Measurements from ENCODE around the gene RGS12.

The RGS12 gene

GRCh38 chr4:3303565-3303824, 10.7 kb downstream of the RGS12 start:
- H3K9ac ChIP-seq (ENCODE audit: low read length) = no peak overlapping the region
- 0 out of 2 replicates have a peak, but pooled peaks cover 3% of the 10 kb centered on the region for H3K27me3 ChIP-seq (ENCODE audit: insufficient read depth, low read length)
- no peaks in the 10 kb centered on the region for H4K20me1 ChIP-seq (ENCODE audit: insufficient read depth, low read length)
- no peaks in the 10 kb centered on the region for H3K36me3 ChIP-seq (ENCODE audit: insufficient read depth, low read length)
- no peaks in the 10 kb centered on the region for H3K4me1 ChIP-seq (ENCODE audit: insufficient read depth, low read length, severe bottlenecking)
- no peaks in the 10 kb centered on the region for H3K9me2 ChIP-seq (ENCODE audit: low read depth, low read length)
- TF ChIP-seq CTCF (IDR thresholded peaks at IDR 0.05; ENCODE audit: low read length) = no peak
- TF ChIP-seq EZH2 (IDR thresholded peaks at IDR 0.05; ENCODE audit: borderline replicate concordance, low read length) = no peak
- H3K79me2 ChIP-seq (ENCODE audit: insufficient read depth, low read length) = no peaks in the 10 kb centered on the region
- no peak overlapping the region for H3K4me2 ChIP-seq (ENCODE audit: low read length)
- no peak overlapping the region for H3K27ac ChIP-seq (ENCODE audit: low read depth, low read length, poor library complexity, severe bottlenecking)
- H3K9me3 ChIP-seq (ENCODE audit: low read length) = no peaks in the 10 kb centered on the region
- H3F3A ChIP-seq (ENCODE audit: insufficient read depth, low read length) = no peaks in the 10 kb centered on the region
- H3K4me3 ChIP-seq (ENCODE audit: low read depth, low read length, poor library complexity, severe bottlenecking) = no peak overlapping the region
- no peak overlapping the region for H2AFZ ChIP-seq (ENCODE audit: low read length)

GRCh38 chr4:3303923-3304710, 11.3 kb downstream of the RGS12 start:
- no peak overlapping the region for H2AFZ ChIP-seq (ENCODE audit: low read length)
- H3K27ac ChIP-seq (ENCODE audit: low read depth, low read length, poor library complexity, severe bottlenecking) = no peak overlapping the region
- no peak overlapping the region for H3K9ac ChIP-seq (ENCODE audit: low read length)
- no peak overlapping the region for H3K4me2 ChIP-seq (ENCODE audit: low read length)
- no peaks in the 10 kb centered on the region for H3F3A ChIP-seq (ENCODE audit: insufficient read depth, low read length)
- no peaks in the 10 kb centered on the region for H3K79me2 ChIP-seq (ENCODE audit: insufficient read depth, low read length)
- H3K9me3 ChIP-seq (ENCODE audit: low read length) = no peaks in the 10 kb centered on the region
- 0 out of 2 replicates have a peak, but pooled peaks cover 3% of the 10 kb centered on the region for H3K27me3 ChIP-seq (ENCODE audit: insufficient read depth, low read length)
- H3K4me3 ChIP-seq (ENCODE audit: low read depth, low read length, poor library complexity, severe bottlenecking) = no peak overlapping the region
- H3K4me1 ChIP-seq (ENCODE audit: insufficient read depth, low read length, severe bottlenecking) = no peaks in the 10 kb centered on the region
- no peak for TF ChIP-seq EZH2 (IDR thresholded peaks at IDR 0.05; ENCODE audit: borderline replicate concordance, low read length)
- TF ChIP-seq CTCF (IDR thresholded peaks at IDR 0.05; ENCODE audit: low read length) = no peak
- H3K9me2 ChIP-seq (ENCODE audit: low read depth, low read length) = no peaks in the 10 kb centered on the region
- no peaks in the 10 kb centered on the region for H4K20me1 ChIP-seq (ENCODE audit: insufficient read depth, low read length)
- H3K36me3 ChIP-seq (ENCODE audit: insufficient read depth, low read length) = no peaks in the 10 kb centered on the region

GRCh38 chr4:3304831-3305609, 12.2 kb downstream of the RGS12 start:
- Histone ChIP-seq H4K20me1 (ENCODE audit: insufficient read depth, low read length) (no peaks in the 10 kb centered on the region), H3K27me3 (ENCODE audit: insufficient read depth, low read length) (0 out of 2 replicates have a peak, but pooled peaks cover 3% of the 10 kb centered on the region), H3K4me3 (ENCODE audit: low read depth, low read length, poor library complexity, severe bottlenecking) (no peak overlapping the region), H3F3A (ENCODE audit: insufficient read depth, low read length) (no peaks in the 10 kb centered on the region), H3K4me1 (ENCODE audit: insufficient read depth, low read length, severe bottlenecking) (no peaks in the 10 kb centered on the region), H3K9ac (ENCODE audit: low read length) (no peak overlapping the region), H3K4me2 (ENCODE audit: low read length) (no peak overlapping the region), H3K9me2 (ENCODE audit: low read depth, low read length) (no peaks in the 10 kb centered on the region), H3K9me3 (ENCODE audit: low read length) (no peaks in the 10 kb centered on the region), H3K79me2 (ENCODE audit: insufficient read depth, low read length) (no peaks in the 10 kb centered on the region), H3K27ac (ENCODE audit: low read depth, low read length, poor library complexity, severe bottlenecking) (no peak overlapping the region), H3K36me3 (ENCODE audit: insufficient read depth, low read length) (no peaks in the 10 kb centered on the region), H2AFZ (ENCODE audit: low read length) (no peak overlapping the region)
- no peak for TF ChIP-seq EZH2 (IDR thresholded peaks at IDR 0.05; ENCODE audit: borderline replicate concordance, low read length)
- no peak for TF ChIP-seq CTCF (IDR thresholded peaks at IDR 0.05; ENCODE audit: low read length)

Data from OCI-LY1 (cell line).